ENCODE measurements around the gene ALPK1.

Gene ALPK1

GRCh38 chr4:112410804-112411203, 113.6 kb downstream of the ALPK1 start (continued):
- TF ChIP-seq ZNF645 (tag by site-specific recombination; IDR thresholded peaks at IDR 0.05), result no peak
- TF ChIP-seq FEZF1 (tag by site-specific recombination; IDR thresholded peaks at IDR 0.05), result no peak
- TF ChIP-seq ZNF132 (tag by site-specific recombination; IDR thresholded peaks at IDR 0.05; ENCODE audit: borderline replicate concordance), result no peak
- no peak for TF ChIP-seq ZNF677 (tag by site-specific recombination; IDR thresholded peaks at IDR 0.05)
- no peak for TF ChIP-seq ZEB2 (tag by site-specific recombination; IDR thresholded peaks at IDR 0.05)
- no peak for TF ChIP-seq ZNF37A (tag by site-specific recombination; IDR thresholded peaks at IDR 0.05)
- TF ChIP-seq ZNF433 (tag by site-specific recombination; IDR thresholded peaks at IDR 0.05; ENCODE audit: low read depth), result no peak
- no peak for TF ChIP-seq ZNF146 (tag by site-specific recombination; IDR thresholded peaks at IDR 0.05)

GRCh38 chr4:112411781-112412550, 114.8 kb downstream of the ALPK1 start:
- POLR2A ChIA-PET, result no interaction called here

GRCh38 chr4:112416464-112416863, 119.3 kb downstream of the ALPK1 start:
- CTCF ChIA-PET, result interaction anchor here (0.7 kb wide), 1 partner anchor 559 kb away, joined by 3 read pairs; no protein-coding TSS in a partner anchor
- Histone ChIP-seq H3K4me1 (ENCODE audit: control insufficient read depth, insufficient read depth, low read length) (no peaks in the 10 kb centered on the region), H3K36me3 (ENCODE audit: control insufficient read depth in 2 of 2, insufficient read depth in 1 of 2, low read length in 2 of 2) (peaks cover 0 to 3% of the 10 kb centered on the region in 2 experiments; a peak in 1 of 3 replicates), H3K27ac (ENCODE audit: extremely low read depth, low read depth, low read length) (no peak overlapping the region), H3K4me3 (ENCODE audit: low read depth, low read length) (no peak overlapping the region), H3K9me3 (ENCODE audit: control insufficient read depth, insufficient read depth, low read depth, low read length) (no peaks in the 10 kb centered on the region)
- TF ChIP-seq ZNF394 (tag by site-specific recombination; IDR thresholded peaks at IDR 0.05; ENCODE audit: borderline replicate concordance) (peak; percentile 81; the same call in 1 of the 2 replicates), SP7 (tag by site-specific recombination; IDR thresholded peaks at IDR 0.05) (0 out of 2 replicates have a peak, but pooled peaks have one; percentile 28), ZNF10 (tag by site-specific recombination; IDR thresholded peaks at IDR 0.05) (no peak), KLF8 (tag by site-specific recombination; IDR thresholded peaks at IDR 0.05) (peak; percentile 45; the same call in 1 of the 2 replicates), WT1 (tag by site-specific recombination; IDR thresholded peaks at IDR 0.05) (no peak), TRIM28 (IDR thresholded peaks at IDR 0.05; ENCODE audit: borderline replicate concordance, low read length) (no peak), ZNF571 (tag by site-specific recombination; IDR thresholded peaks at IDR 0.05) (no peak), ZNF654 (tag by site-specific recombination; IDR thresholded peaks at IDR 0.05; ENCODE audit: low read depth) (no peak)
- POLR2A ChIA-PET, result no interaction called here

More at GRCh38 chr4:112411781-112412550, 114.8 kb downstream of the ALPK1 start:
- no peak overlapping the region for H3K27ac ChIP-seq (ENCODE audit: extremely low read depth, low read depth, low read length)
- TF ChIP-seq ZNF350 (tag by site-specific recombination; IDR thresholded peaks at IDR 0.05) (no peak), ZNF514 (tag by site-specific recombination; IDR thresholded peaks at IDR 0.05) (no peak), ZBTB44 (tag by site-specific recombination; IDR thresholded peaks at IDR 0.05) (no peak), ZNF560 (tag by site-specific recombination; IDR thresholded peaks at IDR 0.05; ENCODE audit: borderline replicate concordance) (no peak), ZNF211 (tag by site-specific recombination; IDR thresholded peaks at IDR 0.05; ENCODE audit: low read depth) (no peak), ZNF16 (tag by site-specific recombination; IDR thresholded peaks at IDR 0.05; ENCODE audit: low read depth) (no peak), ZFP41 (tag by site-specific recombination; IDR thresholded peaks at IDR 0.05; ENCODE audit: borderline replicate concordance) (no peak), ZNF701 (tag by site-specific recombination; IDR thresholded peaks at IDR 0.05) (no peak), ZSCAN23 (tag by site-specific recombination; IDR thresholded peaks at IDR 0.05) (no peak), ZNF639 (tag by site-specific recombination; IDR thresholded peaks at IDR 0.05) (no peak), ZNF571 (tag by site-specific recombination; IDR thresholded peaks at IDR 0.05) (no peak), ZNF274 (IDR thresholded peaks at IDR 0.05; ENCODE audit: low read length) (no peak), ZNF274 (tag by site-specific recombination; IDR thresholded peaks at IDR 0.05; ENCODE audit: borderline replicate concordance) (no peak), ZNF843 (tag by site-specific recombination; IDR thresholded peaks at IDR 0.05) (no peak)
- no peaks in the 10 kb centered on the region for H3K9me3 ChIP-seq (ENCODE audit: control insufficient read depth, insufficient read depth, low read depth, low read length)
- H3K4me1 ChIP-seq (ENCODE audit: control insufficient read depth, insufficient read depth, low read length), result no peaks in the 10 kb centered on the region; the same call in 1 of the 2 replicates
- peaks cover 0 to 3% of the 10 kb centered on the region in 2 experiments; a peak in 1 of 3 replicates for H3K36me3 ChIP-seq (ENCODE audit: control insufficient read depth in 2 of 2, insufficient read depth in 1 of 2, low read length in 2 of 2)
- H3K4me3 ChIP-seq (ENCODE audit: low read depth, low read length), result no peak overlapping the region
- CTCF ChIA-PET, result no interaction called here
